ENCODE data around the gene MFAP4.
A peak's percentile ranks its signal among the peaks of the same experiment; 100 is the strongest.

MFAP4 gene

DNA sequence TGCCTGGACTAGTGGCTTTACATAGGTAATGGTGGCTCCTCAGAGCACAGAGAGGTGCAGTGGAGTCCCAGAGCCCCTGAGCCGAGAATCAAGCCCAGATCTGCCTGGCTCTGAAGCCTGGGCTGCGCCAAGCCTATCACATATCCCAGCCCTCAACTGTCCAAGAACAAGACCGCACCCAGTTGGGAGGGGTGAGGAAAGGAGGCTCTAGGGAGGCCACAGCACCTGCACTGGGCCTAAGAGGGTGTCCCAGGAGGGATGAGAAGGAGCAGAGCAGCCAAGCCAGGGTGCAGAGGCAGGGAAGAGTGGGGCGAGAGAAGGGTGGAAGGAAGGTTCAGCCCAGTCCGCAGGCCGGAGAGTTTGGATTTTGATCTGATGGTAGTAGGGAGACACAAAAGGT is 23.1 kb upstream of the MFAP4 start:
- no peak for DNase-seq (ENCODE audit: low read depth, low spot score)

GRCh38 chr17:19409509-19409908 is 22.5 kb upstream of the MFAP4 start:
- peak; percentile 57 for DNase-seq (ENCODE audit: low read depth, low spot score)

GRCh38 chr17:19409066-19409465 is 22.1 kb upstream of the MFAP4 start:
- DNase-seq (ENCODE audit: low read depth, low spot score) = no peak

DNA sequence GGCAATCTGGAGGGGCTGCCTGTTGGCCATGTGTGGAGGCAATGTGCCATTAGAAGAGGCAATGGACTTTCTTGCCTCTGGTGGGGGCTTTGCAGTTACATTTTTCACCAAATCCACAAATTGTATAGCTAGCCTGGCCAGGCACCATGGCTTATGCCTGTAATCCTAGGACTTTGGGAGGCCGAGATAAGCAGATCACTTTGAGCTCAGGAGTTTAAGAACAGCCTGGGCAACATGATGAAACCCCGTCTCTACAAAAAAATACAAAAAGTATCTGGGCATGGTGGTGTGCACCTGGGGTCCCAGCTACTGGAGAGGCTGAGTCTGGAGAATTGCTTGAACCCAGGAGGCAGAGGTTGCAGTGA is 21.3 kb upstream of the MFAP4 start:
- no peak for DNase-seq (ENCODE audit: low read depth, low spot score)

DNA sequence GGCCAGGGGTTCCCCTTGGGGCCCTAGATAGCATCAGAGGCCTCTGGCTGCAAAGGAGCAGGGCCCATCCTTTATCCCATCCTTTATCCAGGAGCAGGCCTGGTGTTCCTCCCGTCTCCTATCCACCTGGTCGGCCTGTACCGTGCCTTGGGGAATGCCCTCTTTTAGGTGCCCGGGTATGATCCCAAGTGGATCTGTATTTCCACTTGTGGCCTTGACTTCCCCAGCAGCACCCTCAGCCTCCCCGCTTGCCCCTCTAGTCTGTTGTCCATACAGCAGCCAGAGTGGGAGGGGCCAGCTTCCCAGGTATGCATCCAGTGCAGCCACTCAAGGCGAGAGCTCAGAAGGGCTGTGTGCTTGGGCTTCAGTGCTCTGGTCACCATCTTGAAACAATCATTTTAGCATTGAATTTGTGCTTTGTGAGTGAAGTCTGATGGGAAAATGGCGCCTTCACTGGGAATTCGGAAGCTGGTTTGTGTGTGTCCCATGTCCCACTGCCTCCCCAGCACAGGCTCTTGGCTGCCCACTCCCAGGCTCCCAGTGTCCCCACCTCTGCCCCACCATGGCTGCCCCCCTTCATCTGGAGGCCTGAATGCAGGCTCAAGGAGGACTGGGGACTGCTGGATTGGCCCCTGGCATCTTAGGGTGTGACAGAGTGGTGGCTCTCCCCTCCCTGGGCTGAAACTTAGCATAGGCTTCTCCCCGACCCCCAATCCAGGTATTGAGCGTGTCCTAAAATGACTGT is 20.8 kb upstream of the MFAP4 start:
- DNase-seq (ENCODE audit: low read depth, low spot score) = no peak

- DNase-seq (ENCODE audit: low read depth, low spot score) = no peak
These were observed 18.1 kb upstream of the MFAP4 start for GRCh38 chr17:19405114-19405513.

GRCh38 chr17:19404264-19404663 is 17.3 kb upstream of the MFAP4 start:
- DNase-seq (ENCODE audit: low read depth, low spot score) = no peak

DNA sequence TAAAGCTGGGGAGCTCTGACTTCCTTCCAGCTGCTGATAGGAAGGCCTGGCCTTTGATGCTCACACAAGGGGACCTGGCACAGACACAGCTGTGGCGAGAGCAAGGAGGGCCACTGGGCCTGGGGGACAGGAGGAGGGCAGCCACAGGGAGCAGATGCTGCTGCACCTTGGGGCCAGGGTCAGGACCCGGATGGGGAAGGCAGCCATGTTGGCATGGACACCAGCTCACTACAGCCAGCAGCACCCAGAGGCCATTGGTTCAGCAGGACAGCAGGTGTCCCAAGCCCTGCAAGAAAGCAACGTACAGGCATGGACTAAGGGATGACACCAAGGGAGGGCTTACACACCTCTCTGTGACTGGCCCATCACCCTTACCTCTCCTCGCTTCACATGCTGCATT is 16.0 kb upstream of the MFAP4 start:
- DNase-seq (ENCODE audit: low read depth, low spot score) = no peak

- DNase-seq (ENCODE audit: low read depth, low spot score) = no peak
These were observed 15.2 kb upstream of the MFAP4 start for GRCh38 chr17:19402171-19402570.

DNA sequence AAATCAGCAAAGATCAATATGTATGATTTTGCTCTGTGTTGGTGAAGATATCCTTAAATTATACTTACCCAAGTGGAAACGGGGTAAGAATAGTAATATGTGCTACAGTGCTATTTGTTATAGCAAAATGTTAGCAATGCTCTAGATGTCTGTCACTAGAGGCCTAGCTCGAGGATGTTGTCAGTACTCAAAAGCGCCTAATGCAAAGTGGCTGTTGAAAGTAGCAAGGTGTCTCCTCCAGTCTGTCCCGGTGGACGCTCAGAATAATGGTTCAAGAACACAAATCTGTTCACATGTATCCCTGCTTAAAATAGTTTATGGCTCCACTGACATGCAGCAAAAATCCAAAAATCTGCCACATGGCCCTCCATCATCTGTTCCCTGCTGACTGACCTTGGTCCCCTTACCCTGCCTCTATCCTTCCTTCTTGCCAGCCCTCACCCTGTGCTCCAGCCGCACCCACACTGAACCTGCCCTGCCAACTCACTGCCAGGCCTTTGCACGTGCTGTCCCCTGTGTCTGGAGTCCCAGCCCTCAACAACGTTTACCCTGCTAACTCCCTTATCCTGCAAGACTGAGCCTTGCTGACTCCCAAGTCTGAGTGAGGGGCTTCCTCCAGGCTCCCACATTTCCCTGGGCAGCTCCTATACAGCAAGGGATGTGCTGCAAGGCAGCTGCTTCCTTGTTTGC is 14.5 kb upstream of the MFAP4 start:
- no peak for DNase-seq (ENCODE audit: low read depth, low spot score)

- DNase-seq (ENCODE audit: low read depth, low spot score) = no peak
These were observed 12.9 kb upstream of the MFAP4 start for GRCh38 chr17:19399750-19400450.

GRCh38 chr17:19398301-19399181 is 11.6 kb upstream of the MFAP4 start:
- DNase-seq (ENCODE audit: low read depth, low spot score) = no peak

DNA sequence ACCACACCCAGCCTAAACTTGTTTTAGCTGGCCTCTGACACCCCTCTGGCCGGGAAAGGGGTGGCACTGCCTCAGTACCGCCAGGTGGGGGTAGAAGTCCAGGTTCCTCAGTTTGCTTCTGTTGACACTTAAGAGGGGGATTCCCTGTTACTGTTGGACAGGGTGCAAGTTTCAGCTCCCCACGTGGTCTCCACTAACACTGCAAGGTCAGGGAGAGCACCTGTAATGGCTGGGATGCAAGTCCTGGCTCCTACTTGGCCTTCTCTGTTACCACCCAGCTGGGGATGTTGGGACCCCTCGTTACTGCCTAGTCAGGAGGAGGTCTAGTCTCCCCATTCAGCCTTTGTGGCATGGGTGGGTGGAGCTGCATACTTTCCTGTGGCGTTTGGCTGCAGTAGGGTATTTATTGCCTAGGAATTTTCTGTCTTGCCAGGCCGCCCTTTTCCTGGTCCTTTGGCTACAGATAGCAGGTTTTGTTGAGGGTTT is 10.6 kb upstream of the MFAP4 start:
- no peak for DNase-seq (ENCODE audit: low read depth, low spot score)

- DNase-seq (ENCODE audit: low read depth, low spot score) = no peak
These were observed 5.3 kb upstream of the MFAP4 start for GRCh38 chr17:19392303-19392702.

- DNase-seq (ENCODE audit: low read depth, low spot score) = no peak
These were observed 4.4 kb upstream of the MFAP4 start for GRCh38 chr17:19391432-19391831.

DNA sequence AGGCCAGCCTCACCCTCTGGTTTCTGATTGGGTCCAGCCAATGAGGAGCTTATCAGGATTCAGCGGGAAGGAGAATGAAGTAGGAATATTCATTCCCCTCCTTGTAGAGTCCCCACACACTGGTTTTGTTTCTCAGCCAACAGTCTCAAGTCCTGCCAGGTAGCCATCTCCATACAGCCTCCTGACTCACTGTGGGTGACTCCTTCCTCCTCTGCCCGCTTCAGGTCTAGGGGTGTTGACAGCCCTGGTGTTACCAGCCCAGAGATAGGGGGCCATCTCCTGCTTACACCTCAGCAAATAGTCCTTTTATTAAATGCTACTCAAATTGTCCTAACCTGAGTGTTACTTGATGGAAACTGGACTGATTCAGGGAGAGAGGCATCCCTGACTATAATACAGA is 4.0 kb upstream of the MFAP4 start:
- DNase-seq (ENCODE audit: low read depth, low spot score) = no peak

DNA sequence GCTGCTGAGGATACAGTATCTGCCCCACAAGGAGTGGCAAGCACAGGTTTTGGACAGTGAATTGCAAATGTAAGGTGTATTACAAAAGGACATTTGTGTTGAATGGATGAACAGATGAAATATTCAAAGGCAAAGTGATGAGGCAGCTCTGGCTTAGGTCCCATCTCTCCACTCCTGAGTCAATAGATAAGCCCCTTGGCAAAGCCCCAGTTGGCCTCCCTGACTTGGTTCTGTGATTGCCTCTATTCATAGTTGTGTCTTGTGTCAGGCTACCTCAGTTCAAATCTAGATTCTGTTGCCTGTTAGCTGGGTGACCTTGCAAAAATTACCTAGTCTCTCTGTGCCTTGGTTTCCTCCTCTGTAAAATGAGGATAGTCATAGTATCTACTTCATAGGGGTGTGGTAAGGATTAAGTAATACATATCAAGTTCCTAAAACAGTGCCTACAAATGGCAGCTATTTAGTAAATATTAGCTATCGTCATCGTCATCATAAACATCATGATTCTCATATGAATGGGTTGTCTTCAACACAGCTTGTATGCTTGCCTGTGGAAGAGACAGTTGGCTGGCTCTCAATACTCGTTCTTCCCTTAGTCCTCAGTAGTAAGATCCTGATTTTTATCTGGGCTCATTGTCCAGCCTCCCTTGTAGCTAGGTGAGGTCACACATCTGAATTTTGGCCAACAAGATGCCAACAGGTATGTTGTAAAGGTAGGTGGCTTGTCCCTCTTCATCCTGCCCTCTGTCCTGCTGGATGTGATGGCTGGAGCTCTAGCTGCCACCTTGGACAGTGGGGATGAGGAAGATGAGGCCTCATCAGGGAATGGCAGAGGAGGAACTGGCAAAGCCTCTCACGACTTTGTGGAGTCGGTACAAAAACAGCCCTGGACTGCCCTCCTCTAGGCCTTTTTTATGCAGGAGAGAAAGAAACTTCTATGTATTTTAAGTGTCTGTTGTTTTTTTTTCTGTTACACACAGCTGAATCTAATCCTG is 2.1 kb upstream of the MFAP4 start:
- DNase-seq (ENCODE audit: low read depth, low spot score) = no peak

DNA sequence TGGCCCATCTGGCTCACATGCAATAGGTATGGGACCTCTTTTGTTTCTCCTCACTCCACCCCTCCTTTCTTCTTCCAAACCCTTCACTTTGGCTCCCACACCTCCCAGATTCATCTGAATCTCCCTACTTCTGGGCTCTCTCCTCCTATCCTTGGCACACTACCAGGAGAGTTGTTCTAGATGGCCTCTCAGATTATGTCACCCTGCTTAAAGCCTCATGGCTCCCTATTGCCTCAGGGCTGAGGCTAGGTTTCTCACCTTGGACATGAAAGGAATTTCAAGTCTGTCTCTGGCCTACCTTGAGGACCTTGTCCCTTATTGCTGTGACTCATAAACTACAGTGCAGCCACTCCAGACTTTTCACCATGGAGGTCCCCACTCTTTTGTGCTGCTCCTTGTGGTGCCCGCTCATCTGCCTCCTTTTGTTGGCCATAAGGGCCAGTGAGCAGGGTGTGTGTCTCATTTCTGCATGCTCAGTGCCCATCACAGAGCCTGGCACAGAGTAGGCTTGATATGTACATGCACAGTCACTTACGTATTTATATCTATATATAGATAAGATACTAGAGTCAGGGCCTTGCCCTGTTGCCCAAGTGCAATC is 1.0 kb upstream of the MFAP4 start:
- no peak for DNase-seq (ENCODE audit: low read depth, low spot score)

DNA sequence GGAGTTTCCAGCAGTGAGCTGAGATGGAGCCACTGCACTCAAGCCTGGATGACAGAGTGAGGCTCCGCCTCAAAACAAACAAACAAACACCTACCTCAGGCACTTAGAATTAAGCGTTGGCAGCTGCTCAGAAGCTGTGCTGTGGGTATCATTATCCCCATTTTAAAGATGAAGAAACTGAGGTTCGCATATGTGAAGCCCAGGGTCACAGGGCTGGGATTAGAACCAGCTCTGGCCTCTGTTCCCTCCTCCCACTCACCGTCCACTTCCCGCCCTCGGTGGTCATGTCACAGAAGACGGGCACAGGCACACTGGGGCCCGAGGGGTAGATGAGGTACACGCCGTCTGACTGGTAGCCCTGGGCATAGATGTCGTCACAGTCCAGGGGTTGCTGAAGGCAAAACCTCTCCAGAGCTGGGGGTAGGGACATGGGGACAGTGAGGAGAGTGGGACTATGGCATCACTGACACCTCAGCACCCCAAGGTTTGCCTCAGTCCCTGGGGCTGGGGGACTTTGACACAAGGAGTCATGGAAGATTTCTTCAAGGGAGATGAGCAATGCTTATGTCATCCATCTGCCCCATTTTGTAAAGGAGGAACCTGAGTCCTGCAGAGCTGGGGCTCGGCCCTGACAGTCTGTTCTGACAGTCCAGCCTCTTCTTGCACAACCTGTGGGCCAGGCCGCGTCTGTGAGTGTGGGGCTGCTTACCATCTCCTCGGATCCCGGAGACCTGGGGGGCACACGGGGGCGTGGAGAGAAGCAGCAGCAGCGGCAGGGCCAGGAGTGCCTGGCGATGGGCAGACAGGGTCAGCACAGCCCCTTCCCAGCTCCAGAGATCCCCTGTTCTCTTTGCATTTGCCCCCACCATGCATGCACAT is 700 bp downstream of the MFAP4 start:
- no peak for DNase-seq (ENCODE audit: low read depth, low spot score)

All from smooth muscle cell of the brain vasculature (primary cell).